Stimulated activated CD8-positive, alpha-beta memory T cell treated with anti-CD3 and anti-CD28 coated beads, Interleukin-4, amount 100 ng/mL, for 48 hours (primary cell): Measurements from ENCODE around the gene SMIM9.
"Not testable (repeated sequence)": the region's sequence is repeated elsewhere in the genome, so short reads cannot be mapped to it uniquely, and the experiment has no call there.

ENCODE experiments used
- DNase-seq: peaks from one replicate; pipeline ENCODE4 v3.0.0-alpha.2; 2020

SMIM9 gene

DNA sequence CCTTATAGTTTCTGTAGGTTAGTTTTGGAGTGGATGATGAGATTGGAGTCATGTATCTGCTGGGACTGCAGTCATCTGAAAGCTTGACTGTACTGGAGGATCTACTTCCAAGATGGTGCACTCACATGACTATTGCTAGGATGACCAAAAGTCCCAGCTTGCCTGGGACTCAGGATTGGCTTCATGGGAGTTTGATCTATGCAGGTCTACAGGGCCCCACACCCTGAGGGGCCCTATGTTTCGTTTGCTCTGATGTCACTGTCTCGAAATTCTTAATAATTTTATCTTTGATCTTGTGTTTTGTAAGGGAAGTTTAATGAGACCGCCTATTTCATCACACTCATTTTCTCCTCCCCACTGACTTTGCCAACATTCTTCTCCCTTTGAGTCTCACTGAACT is at the start of gene SMIM9:
Gene SMIM9 (minus strand): TSS at position 101 of the 400 bp plus-strand sequence. CDS start 3,806 bp downstream, outside the sequence.
- DNase-seq = no peak

- not testable (repeated sequence) for DNase-seq
These were observed 49.6 kb upstream of the SMIM9 start for GRCh38 chrX:154884069-154884468.

GRCh38 chrX:154873329-154873728 is 38.9 kb upstream of the SMIM9 start:
- no peak for DNase-seq

DNA sequence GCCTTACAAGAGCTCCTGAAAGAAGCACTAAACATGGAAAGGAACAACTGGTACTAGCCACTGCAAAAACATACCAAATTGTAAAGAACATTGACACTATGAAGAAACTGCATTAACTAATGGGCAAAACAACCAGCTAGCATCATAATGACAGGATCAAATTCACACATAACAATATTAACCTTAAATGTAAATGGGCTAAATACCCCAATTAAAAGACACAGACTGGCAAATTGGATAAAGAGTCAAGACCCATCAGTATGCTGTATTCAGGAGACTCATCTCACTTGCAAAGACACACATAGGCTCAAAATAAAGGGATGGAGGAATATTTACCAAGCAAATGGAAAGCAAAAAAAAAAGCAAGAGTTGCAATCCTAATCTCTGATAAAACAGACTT is 34.1 kb upstream of the SMIM9 start:
- DNase-seq = not testable (repeated sequence)

GRCh38 chrX:154855256-154855655 is 20.8 kb upstream of the SMIM9 start:
- DNase-seq = no peak

DNA sequence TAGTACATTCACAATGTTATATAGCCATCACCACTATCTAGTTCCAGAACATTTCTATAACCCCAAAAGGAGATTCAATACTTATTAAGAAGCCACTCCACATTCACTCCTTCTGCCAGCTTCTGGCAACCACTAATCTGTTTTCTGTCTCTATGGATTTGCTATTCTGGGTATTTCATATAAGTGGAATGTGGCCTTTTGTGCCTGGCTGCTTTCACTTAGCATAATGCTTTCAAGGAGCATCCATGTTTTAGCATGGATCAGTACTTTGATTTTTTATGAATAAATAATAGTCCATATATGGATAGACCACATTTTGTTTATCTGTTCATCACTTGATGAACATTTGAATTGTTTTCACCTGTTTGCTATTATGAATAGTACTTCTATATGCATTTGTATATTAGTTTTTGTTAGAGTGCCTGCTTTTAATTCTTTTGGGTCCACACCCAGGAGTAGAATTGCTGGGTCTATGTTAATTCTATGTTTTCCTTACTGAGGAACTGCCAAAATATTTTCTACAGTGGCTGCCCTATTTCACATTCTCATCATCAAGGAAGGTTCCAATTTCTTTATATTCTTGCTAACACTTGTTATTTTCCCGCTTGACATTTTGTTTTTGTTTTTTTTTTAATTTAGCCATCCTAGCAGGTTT is 16.6 kb upstream of the SMIM9 start:
- no peak for DNase-seq

- DNase-seq = no peak
These were observed 6.4 kb upstream of the SMIM9 start for GRCh38 chrX:154840856-154841255.

GRCh38 chrX:154836163-154836562 is 1.7 kb upstream of the SMIM9 start:
- no peak for DNase-seq

GRCh38 chrX:154833746-154834274 is 652 bp downstream of the SMIM9 start:
- no peak for DNase-seq

DNA sequence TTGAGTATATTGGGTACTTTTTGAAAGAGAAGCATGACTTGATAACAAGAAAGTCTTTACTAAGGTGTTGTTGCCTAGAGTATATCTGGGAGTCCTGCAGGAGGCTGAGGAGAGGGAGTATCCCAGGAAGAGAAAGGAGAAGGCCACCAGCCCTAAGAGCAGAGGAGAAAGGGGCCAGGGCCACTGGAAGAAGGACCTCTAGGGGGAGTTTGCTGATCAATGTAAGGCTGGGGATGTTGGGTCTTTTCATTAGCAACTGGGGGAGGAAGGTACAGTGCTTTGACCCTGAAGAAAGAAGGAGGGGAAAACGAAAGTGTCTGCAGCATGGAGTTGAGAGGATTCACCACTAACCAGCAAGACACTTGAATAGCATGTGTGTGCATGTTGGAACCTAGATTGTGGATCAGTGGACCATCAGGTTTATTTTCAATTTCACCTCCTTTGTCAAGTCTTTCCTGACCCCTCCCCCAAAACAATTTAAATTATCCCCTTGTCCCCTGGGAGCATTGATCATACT is 4.5 kb downstream of the SMIM9 start:
- DNase-seq = no peak

DNA sequence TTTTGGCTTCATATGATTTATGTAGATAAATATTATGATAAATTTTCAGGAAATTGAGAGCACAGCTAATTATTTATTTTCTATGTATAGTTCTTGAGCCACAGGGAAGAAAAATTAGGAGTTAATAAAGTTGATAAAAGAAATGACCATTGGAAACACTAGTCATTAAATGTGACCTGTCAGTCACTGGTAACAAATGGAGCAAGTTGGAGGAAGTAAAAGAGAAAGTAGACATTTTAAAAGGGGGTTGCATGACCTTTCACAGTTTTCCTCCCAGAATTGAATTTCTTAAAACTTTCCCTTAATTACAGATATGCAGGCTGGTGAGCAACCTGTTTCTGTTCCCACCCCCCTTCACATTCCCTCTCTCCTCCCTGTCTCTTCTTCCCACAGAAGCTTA is 5.3 kb downstream of the SMIM9 start:
- DNase-seq = no peak

GRCh38 chrX:154828016-154828408 is 6.5 kb downstream of the SMIM9 start:
- DNase-seq = no peak

GRCh38 chrX:154827194-154828015 is 7.1 kb downstream of the SMIM9 start:
- no peak for DNase-seq

DNA sequence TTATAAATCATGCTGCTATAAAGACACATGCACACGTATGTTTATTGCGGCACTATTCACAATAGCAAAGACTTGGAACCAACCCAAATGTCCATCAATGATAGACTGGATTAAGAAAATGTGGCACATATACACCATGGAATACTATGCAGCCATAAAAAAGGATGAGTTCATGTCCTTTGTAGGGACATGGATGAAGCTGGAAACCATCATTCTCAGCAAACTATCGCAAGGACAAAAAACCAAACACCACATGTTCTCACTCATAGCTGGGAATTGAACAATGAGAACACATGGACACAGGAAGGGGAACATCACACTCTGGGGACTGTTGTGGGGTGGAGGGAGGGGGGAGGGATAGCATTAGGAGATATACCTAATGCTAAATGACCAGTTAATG is 8.9 kb downstream of the SMIM9 start:
- not testable (repeated sequence) for DNase-seq

DNA sequence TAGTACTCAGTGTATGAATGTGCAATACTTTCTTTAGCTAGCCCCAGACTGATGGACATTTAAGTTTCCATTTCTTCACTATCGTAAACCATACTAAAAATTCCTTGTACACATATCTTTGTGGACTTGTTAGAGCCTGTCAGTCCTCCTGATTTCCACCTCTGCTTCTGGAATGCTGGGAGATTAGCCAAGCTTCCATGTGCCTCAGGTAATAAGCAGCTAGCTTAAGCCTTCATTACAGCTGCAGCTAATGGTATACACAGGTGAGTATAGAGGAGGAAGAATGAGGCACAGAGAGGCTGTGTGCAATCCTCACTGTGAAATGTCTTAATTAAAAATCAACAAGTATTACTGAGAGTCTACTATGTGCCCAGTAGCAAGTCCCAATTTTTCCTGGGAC is 9.8 kb downstream of the SMIM9 start:
- no peak for DNase-seq

- no peak for DNase-seq
These were observed 12.4 kb downstream of the SMIM9 start for GRCh38 chrX:154822029-154822428.

- no peak for DNase-seq
These were observed 12.9 kb downstream of the SMIM9 start for GRCh38 chrX:154821523-154821922.

DNA sequence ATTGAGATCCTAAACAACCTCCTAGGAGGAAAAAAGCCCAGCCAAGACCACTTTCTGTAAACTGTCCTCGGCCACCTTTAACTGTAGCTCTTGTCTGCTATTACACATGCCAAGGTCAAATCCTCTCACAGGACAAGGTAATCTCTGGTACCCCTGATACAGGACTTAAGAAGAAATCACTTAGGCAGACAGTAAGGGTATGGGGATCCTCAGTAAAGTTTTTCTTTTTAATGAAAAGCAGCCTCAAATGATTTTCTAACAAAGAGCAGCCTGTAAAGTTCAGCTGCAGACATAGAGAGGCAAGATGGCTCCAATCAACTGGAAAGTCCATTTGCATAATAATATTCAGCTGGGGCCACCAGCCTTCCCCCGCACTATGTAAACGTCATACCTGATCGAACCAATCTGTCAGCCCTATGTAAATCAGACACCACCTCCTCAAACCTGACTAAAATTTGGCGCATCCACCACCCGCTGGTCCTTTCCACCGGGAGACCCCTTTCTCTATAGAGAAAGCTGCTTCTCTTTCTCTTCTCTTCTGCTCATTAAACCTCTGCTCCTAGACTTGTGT is 14.6 kb downstream of the SMIM9 start:
- DNase-seq = no peak

DNA sequence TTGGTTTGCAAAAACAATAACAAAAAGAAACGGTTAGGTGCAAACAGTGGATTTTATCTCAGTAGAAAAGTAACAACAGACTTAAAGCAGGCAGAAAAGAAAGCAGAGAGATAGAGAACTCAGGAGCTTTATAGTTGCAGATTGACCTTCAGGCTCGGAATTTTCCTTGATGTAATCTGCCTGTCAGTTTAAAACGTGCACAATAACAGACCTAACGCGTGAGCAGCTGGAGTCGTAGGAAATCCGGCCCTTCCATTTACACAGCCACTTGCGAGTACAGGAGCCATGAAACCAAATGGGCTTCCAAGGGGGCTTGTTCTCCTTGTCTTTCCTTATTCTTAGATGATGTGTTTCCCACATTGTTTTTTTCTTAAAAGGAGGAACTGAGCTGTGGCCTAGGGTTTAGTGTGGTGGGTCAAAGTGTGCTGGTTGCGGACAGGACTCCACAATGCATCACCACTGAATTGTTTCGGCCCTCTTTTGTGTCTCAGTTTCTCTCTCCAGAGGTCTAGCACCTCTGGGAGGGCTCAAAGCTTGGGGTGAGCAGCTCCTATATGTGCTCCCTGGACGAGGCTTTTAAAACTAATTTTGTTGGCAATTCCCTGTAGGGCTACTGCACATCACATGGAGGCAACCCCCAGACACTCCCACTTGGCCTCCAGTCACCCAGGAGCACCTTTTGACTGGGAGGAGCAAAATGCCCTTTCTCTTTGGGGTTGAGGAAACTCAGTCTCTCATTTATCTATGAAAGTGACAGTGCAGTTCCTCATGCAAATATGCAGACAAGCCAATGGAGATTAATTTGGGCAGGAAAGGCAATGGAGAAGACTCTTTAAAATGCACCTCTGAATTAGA is 15.3 kb downstream of the SMIM9 start:
- DNase-seq = no peak

- DNase-seq = not testable (repeated sequence)
These were observed 17.3 kb downstream of the SMIM9 start for GRCh38 chrX:154817048-154817618.

- DNase-seq = not testable (repeated sequence)
These were observed 18.1 kb downstream of the SMIM9 start for GRCh38 chrX:154816326-154816898.
